Transverse colon (tissue), 4 donors: ENCODE data around the gene HPS1. TPM values are rescaled to one million over a fixed set of nuclear protein-coding genes. Genes with fewer than 3 reads are reported as not detected.

Experiments used
- DNase-seq: peaks from one replicate; pipeline ENCODE4 v3.0.0-alpha.2; 2019
- H3K27ac ChIP-seq, 4 donors: fragments of 200-600 bp; sonication (generic); 2 replicates each; pipeline ENCODE4 v1.5.1; 2016 to 2018; ENCODE audit warnings: inconsistent platforms in 4 of 4
- H3K27me3 ChIP-seq: fragments of 200-600 bp; sonication (generic); 2 replicates; pipeline ENCODE4 v1.5.1; 2017; ENCODE audit warnings: inconsistent platforms
- H3K36me3 ChIP-seq, 4 donors: fragments of 200-600 bp; sonication (generic); 2 replicates each; pipeline ENCODE4 v1.5.1; 2017 to 2019; ENCODE audit warnings: inconsistent platforms in 4 of 4
- H3K4me1 ChIP-seq, 4 donors: fragments of 200-600 bp; sonication (generic); 2 replicates each; pipeline ENCODE4 v1.5.1; 2017 to 2020; ENCODE audit warnings: inconsistent platforms in 4 of 4
- H3K4me3 ChIP-seq, 4 donors: fragments of 200-600 bp; sonication (generic); 1 replicate in 1 of 4; 2 replicates in 3 of 4; pipeline versions ENCODE4 v1.5.1 to v1.6.1; 2017 to 2019; ENCODE audit warnings: inconsistent platforms in 4 of 4
- H3K9me3 ChIP-seq, 2 donors: fragments of 200-600 bp; sonication (generic); 2 replicates each; pipeline ENCODE4 v1.5.1; 2017 to 2019; ENCODE audit warnings: inconsistent platforms in 2 of 2
- CTCF ChIP-seq, 5 experiments: fragments of 200-600 bp in 3 of 5; fragments of 450-650 bp in 2 of 5; sonication (generic) in 3 of 5; IDR thresholded peaks; 1 replicate in 2 of 5; 2 replicates in 3 of 5; pipeline ENCODE4 v1.5.1; 2016 to 2017; ENCODE audit warnings: antibody characterized with exemption in 5 of 5, inconsistent platforms in 3 of 5, mild to moderate bottlenecking in 2 of 5, moderate library complexity in 1 of 5
- EP300 ChIP-seq: sonication (generic); formaldehyde crosslinking; IDR thresholded peaks from one replicate; pipeline ENCODE4 v1.6.1; 2017; ENCODE audit warnings: antibody characterized with exemption, low read depth
- POLR2A ChIP-seq: fragments of 450-650 bp; IDR thresholded peaks from one replicate; pipeline ENCODE4 v1.6.1; 2016; ENCODE audit warnings: antibody characterized with exemption, mild to moderate bottlenecking, moderate library complexity
- POLR2AphosphoS5 ChIP-seq, 3 donors: sonication (generic); formaldehyde crosslinking; IDR thresholded peaks; one replicate each; pipeline ENCODE4 v1.6.1; 2016; ENCODE audit warnings: antibody characterized with exemption in 3 of 3
- WGBS, 2 donors: methylation state at CpG; one replicate each; pipeline ENCODE4 v1.1.5; 2018; ENCODE audit warnings: low coverage in 1 of 2; 5-methylcytosine and 5-hydroxymethylcytosine counted together
- in situ Hi-C, 4 donors: fragments of 200-750 bp; cut with MboI; loops; one replicate each; pipeline versions ENCODE4 v1.15.0 to v1.15.1; 2017; ENCODE audit warnings: low sequenced_read_pairs in 3 of 4, low pct_ligation_motif_present in 1 of 4, low pct_unique_long_range_greater_than_20kb in 1 of 4
- intact Hi-C: fragments of 100-400 bp; cut with DNase I; formaldehyde crosslinking; loops from one replicate; pipeline ENCODE4 v1.15.1; 2023; ENCODE audit warnings: low total_unique reads
- total RNA-seq, 4 donors: library from RNA; depleted of rRNA; stranded (reverse); fragments of >200 nt; gene quantifications; one replicate each; pipeline ENCODE4 v1.1.0, GENCODE V29; 2016

Gene HPS1
- total RNA-seq, 4 donors from 2014 or later, result 62.9 to 160 (median 95.1) TPM

- H3K36me3 ChIP-seq, result no peaks in the 10 kb centered on the region
- in situ Hi-C loops (no loop called here), intact Hi-C loops (no loop called here)
- H3K27me3 ChIP-seq, result no peaks in the 10 kb centered on the region
- TF ChIP-seq CTCF (IDR thresholded peaks at IDR 0.05) (no peak), POLR2AphosphoS5 (IDR thresholded peaks at IDR 0.05) (no peak), POLR2A (no peak), EP300 (no peak)
- no peak for DNase-seq
- no peaks in the 10 kb centered on the region for H3K9me3 ChIP-seq
- 75% methylated on average over 23 of the region's 23 CpGs; no CpG with 5 or more reads in 1 of the 2 donors for WGBS, 2 donors
- H3K27ac ChIP-seq, result no peak overlapping the region
- peaks cover 4 to 22% (median 18%) of the 10 kb centered on the region in 4 donors for H3K4me1 ChIP-seq
- no peak overlapping the region for H3K4me3 ChIP-seq
These were observed 39.6 kb downstream of the HPS1 start for GRCh38 chr10:98407017-98407743.

- no peak overlapping the region for H3K4me3 ChIP-seq
- 72% methylated on average over 12 of the region's 12 CpGs; no CpG with 5 or more reads in 1 of the 2 donors for WGBS, 2 donors
- in situ Hi-C loops, result no loop called here
These were observed 41.3 kb downstream of the HPS1 start for GRCh38 chr10:98405422-98405821.

GRCh38 chr10:98404571-98405359 is 42.0 kb downstream of the HPS1 start:
- in situ Hi-C loops (no loop called here), intact Hi-C loops (no loop called here)
- H3K27ac ChIP-seq, result peak overlapping the region in 3 of 4 donors; percentile 17 to 60 (median 59)

More at GRCh38 chr10:98405422-98405821, 41.3 kb downstream of the HPS1 start:
- no peak for DNase-seq
- H3K36me3 ChIP-seq, result no peaks in the 10 kb centered on the region
- intact Hi-C loops, result no loop called here
- no peaks in the 10 kb centered on the region for H3K9me3 ChIP-seq
- no peaks in the 10 kb centered on the region for H3K27me3 ChIP-seq
- peaks cover 4 to 22% (median 15%) of the 10 kb centered on the region in 4 donors for H3K4me1 ChIP-seq
- no peak for TF ChIP-seq POLR2AphosphoS5 (IDR thresholded peaks at IDR 0.05)
- TF ChIP-seq CTCF (IDR thresholded peaks at IDR 0.05), result no peak
- TF ChIP-seq EP300, result no peak
- no peak for TF ChIP-seq POLR2A
- peak overlapping the region in 2 of 4 donors; percentile 59 to 60 for H3K27ac ChIP-seq

More at GRCh38 chr10:98404571-98405359, 42.0 kb downstream of the HPS1 start:
- Histone ChIP-seq H3K4me3 (no peak overlapping the region), H3K36me3 (no peaks in the 10 kb centered on the region), H3K27me3 (no peaks in the 10 kb centered on the region), H3K4me1 (peaks cover 4 to 22% (median 15%) of the 10 kb centered on the region in 4 donors), H3K9me3 (no peaks in the 10 kb centered on the region)
- WGBS, 2 donors, result 36 to 38% methylated on average over 3 to 8 of the region's 8 CpGs
- TF ChIP-seq CTCF (IDR thresholded peaks at IDR 0.05) (no peak), POLR2AphosphoS5 (IDR thresholded peaks at IDR 0.05) (no peak), POLR2A (no peak), EP300 (no peak)
- DNase-seq, result no peak
